Measurements from ENCODE around the gene DHCR7. TPM values are rescaled to one million over a fixed set of nuclear protein-coding genes. Genes with fewer than 3 reads are reported as not detected.
A peak's percentile ranks its signal among the peaks of the same experiment; 100 is the strongest.

The DHCR7 gene, protein sequence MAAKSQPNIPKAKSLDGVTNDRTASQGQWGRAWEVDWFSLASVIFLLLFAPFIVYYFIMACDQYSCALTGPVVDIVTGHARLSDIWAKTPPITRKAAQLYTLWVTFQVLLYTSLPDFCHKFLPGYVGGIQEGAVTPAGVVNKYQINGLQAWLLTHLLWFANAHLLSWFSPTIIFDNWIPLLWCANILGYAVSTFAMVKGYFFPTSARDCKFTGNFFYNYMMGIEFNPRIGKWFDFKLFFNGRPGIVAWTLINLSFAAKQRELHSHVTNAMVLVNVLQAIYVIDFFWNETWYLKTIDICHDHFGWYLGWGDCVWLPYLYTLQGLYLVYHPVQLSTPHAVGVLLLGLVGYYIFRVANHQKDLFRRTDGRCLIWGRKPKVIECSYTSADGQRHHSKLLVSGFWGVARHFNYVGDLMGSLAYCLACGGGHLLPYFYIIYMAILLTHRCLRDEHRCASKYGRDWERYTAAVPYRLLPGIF
- total RNA-seq: 5.7 TPM
- polyA plus RNA-seq (ENCODE audit: insufficient read depth in 1 of 8, insufficient read length in 8 of 8, low replicate concordance in 1 of 8): 10 to 100 TPM in 7 of 8 donors, 1 to 10 TPM in 1; 9.6 to 18.8 (median 14.9) TPM
- long read RNA-seq, donor 1, partial matches to known transcripts: 0 of 1 reads
- long read RNA-seq, donor 1, other reads (novel, unspliced or antisense): 0 of 1 reads
- long read RNA-seq, donor 2: 0 reads
- long read RNA-seq, donor 3, partial matches to known transcripts: 0 of 2 reads
- long read RNA-seq, donor 3, other reads (novel, unspliced or antisense): 0 of 2 reads
- long read RNA-seq, donor 4, partial matches to known transcripts: 0 of 3 reads
- long read RNA-seq, donor 4, other reads (novel, unspliced or antisense): 0 of 3 reads
- long read RNA-seq, donor 5, partial matches to known transcripts: 0 of 4 reads
- long read RNA-seq, donor 5, other reads (novel, unspliced or antisense): 0 of 4 reads
- long read RNA-seq, donor 6, transcript DHCR7-201 (9 exons, 2,666 nt): major isoform, 7 of 7 reads
- long read RNA-seq, donor 6, partial matches to known transcripts: 0 of 7 reads
- long read RNA-seq, donor 6, other reads (novel, unspliced or antisense): 0 of 7 reads
- long read RNA-seq, donor 7, transcript DHCR7-201 (9 exons, 2,666 nt): major isoform, 5 of 6 reads
- long read RNA-seq, donor 7, partial matches to known transcripts: 0 of 6 reads
- long read RNA-seq, donor 7, other reads (novel, unspliced or antisense): 0 of 6 reads
- long read RNA-seq, donor 8, partial matches to known transcripts: 0 of 2 reads
- long read RNA-seq, donor 8, other reads (novel, unspliced or antisense): 0 of 2 reads
- long read RNA-seq, donor 9, partial matches to known transcripts: 0 of 3 reads
- long read RNA-seq, donor 9, other reads (novel, unspliced or antisense): 0 of 3 reads
- long read RNA-seq, donor 10, partial matches to known transcripts: 0 of 4 reads
- long read RNA-seq, donor 10, other reads (novel, unspliced or antisense): 0 of 4 reads
- long read RNA-seq, donor 11, partial matches to known transcripts: 0 of 4 reads
- long read RNA-seq, donor 11, other reads (novel, unspliced or antisense): 0 of 4 reads

DNA sequence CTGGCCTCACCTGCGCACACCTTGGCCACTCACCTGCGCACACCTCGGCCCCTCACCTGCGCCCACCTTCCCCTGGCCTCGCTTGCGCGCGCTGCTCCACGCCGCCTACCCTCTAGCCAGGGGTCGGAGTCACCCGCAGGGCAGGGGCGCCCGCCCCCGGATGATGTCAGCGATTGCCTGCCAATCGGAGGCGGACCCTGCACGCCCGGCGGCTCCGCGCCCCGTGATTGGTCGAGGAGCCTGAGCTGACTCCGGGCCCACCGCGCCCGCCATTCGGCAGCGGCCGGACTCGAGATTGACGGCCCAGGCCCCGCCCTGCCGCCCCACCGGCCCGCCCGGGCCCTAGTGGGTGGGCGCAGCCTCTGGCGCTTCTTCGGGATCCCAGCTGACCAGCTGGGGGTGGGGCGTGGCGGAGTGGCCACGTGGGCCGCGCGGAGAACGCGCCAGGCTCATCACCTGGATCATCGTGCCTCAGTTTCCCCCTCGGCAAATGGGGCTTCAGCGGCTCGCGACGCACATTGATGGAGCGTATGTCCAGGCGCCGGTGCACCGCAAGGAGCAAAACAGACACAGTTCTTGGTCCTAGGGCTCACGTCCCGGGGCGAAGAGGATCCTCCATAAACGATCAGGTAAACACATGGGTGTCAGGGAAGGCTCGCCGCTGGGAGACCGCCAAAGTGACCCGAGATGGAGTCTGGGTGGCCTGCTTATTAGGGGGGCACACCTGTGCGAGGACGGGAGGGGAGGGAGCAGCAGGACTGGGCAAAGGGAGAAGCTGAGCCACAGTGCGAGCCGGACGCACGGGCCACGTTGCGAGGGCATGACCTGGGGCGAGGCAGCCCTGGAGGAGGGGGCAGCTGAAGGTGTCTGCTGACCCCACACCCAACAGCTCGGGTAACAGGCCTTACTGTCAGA is at the start of gene DHCR7:
DHCR7 (minus strand) TSS at position 137 of the 915 bp plus-strand sequence. CDS start 3,441 bp downstream, outside the sequence.
- H3K27me3 ChIP-seq (ENCODE audit: control insufficient read depth, insufficient read depth, low read length): no peaks in the 10 kb centered on the region
- peak within 1 kb of the TSS; percentile 80 for H3K27ac ChIP-seq (ENCODE audit: low read length)
- WGBS (ENCODE audit: insufficient coverage): under 1% methylated on average over 77 of the region's 78 CpGs

DNA sequence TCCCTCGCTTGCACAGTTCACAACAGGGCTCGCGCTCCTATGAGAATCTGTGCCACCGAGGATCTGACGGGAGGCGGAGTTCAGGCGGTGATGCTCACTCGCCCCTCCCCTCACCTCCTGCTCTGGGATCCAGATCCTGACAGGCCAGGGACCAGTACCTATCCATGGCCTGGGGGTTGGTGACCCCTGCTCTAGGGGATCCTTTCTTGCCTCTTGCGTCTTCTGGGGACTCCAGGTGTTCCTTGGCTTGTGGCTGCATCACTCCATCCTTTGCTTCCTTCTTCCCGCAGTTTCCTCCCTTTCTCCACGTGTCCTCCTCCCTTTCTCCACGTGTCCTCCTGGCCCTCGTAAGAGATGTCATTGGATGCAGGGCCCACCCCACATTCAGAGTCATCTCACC is 48.2 kb upstream of the DHCR7 start:
- no peaks in the 10 kb centered on the region for H3K27me3 ChIP-seq (ENCODE audit: control insufficient read depth, insufficient read depth, low read length)
- H3K36me3 ChIP-seq (ENCODE audit: control insufficient read depth, insufficient read depth, low read length): peaks cover 61% of the 10 kb centered on the region
- H3K4me3 ChIP-seq (ENCODE audit: low read length): no peak overlapping the region
- DNase-seq: no peak
- no peak overlapping the region for H3K27ac ChIP-seq (ENCODE audit: low read length)
- H3K9me3 ChIP-seq (replicated peaks; ENCODE audit: control insufficient read depth, low read depth, low read length): no peaks in the 10 kb centered on the region
- peaks cover 19% of the 10 kb centered on the region for H3K4me1 ChIP-seq (ENCODE audit: control insufficient read depth, insufficient read depth, low read length)
- WGBS (ENCODE audit: insufficient coverage): 94% methylated on average over 13 of the region's 13 CpGs

More for the DNA sequence above, at the start of gene DHCR7:
- H3K4me1 ChIP-seq (ENCODE audit: control insufficient read depth, insufficient read depth, low read length): peaks cover 27% of the 10 kb centered on the region
- peaks cover 21% of the 10 kb centered on the region for H3K36me3 ChIP-seq (ENCODE audit: control insufficient read depth, insufficient read depth, low read length)
- peak; percentile 97 for DNase-seq
- H3K4me3 ChIP-seq (ENCODE audit: low read length): peak within 1 kb of the TSS; percentile 88
- peaks cover 2% of the 10 kb centered on the region for H3K9me3 ChIP-seq (replicated peaks; ENCODE audit: control insufficient read depth, low read depth, low read length)

DNA sequence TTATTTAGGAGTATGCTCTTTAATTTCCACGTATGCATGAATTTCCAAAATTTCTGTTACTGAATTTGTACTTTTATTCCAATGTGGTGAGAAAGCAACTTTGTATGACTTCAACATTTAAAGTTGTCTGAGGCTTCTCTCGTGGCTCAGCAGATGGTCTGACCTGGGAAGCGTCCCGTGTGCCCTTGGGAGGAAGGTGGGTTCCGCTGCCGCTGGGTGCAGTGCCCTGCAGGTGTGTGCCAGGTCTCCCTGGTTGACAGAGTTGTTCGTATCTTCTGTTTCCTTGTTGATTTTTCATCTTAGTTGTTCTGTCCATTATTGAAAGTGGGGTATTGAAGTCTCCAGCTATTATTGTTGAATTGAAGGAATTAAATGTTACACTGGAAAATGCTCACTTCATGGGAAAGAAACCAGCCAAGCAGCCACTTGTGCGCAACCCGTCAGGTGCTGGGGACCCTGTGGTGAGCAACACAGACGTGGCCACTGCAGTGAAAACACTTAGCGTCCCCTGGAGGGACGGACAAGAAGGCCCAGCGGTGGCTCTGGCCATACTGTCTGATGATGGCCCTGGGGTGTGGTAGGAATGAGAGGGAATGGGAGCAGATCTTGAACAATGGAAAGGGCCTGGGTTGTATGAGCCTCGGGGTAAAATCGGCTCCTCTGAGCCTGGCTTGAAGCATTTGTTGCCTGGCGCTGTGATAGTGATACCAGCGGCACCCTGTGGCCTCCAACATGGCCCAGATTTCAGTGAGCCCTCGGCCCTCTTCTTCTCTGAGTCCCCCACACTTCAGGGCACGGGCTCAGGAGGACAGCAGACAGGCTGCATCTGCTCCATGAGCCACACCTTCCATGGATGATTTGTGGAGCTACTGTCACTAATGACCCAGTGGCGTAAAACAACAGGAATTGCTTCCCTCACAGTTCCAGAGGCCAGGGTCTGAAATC is 47.4 kb upstream of the DHCR7 start:
- Histone ChIP-seq H3K27ac (ENCODE audit: low read length) (no peak overlapping the region), H3K9me3 (replicated peaks; ENCODE audit: control insufficient read depth, low read depth, low read length) (no peaks in the 10 kb centered on the region), H3K4me1 (ENCODE audit: control insufficient read depth, insufficient read depth, low read length) (peaks cover 11% of the 10 kb centered on the region), H3K4me3 (ENCODE audit: low read length) (no peak overlapping the region), H3K36me3 (ENCODE audit: control insufficient read depth, insufficient read depth, low read length) (peaks cover 66% of the 10 kb centered on the region), H3K27me3 (ENCODE audit: control insufficient read depth, insufficient read depth, low read length) (no peaks in the 10 kb centered on the region)
- 96% methylated on average over 17 of the region's 20 CpGs for WGBS (ENCODE audit: insufficient coverage)
- DNase-seq: no peak

DNA sequence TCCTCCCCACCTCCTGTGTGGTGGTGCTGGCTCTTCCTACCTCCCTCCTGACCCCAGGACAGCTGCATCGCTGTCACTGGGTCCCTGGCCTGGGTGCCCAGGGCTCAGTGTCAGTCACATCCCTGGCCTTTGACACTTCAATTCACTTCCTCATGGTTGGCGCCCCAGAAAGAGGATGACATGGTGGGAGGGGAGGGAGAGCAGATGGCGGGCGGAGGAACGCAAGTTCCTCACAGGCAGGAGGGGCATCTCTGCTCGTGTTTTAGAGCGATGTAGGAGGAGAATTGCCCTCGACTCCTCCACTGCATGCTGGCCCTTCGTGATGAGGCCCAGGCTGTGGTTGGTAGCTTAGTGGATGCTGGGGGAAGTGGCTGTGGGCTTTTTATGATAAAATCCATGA is 43.7 kb upstream of the DHCR7 start:
- Histone ChIP-seq H3K27me3 (ENCODE audit: control insufficient read depth, insufficient read depth, low read length) (no peaks in the 10 kb centered on the region), H3K9me3 (replicated peaks; ENCODE audit: control insufficient read depth, low read depth, low read length) (no peaks in the 10 kb centered on the region), H3K27ac (ENCODE audit: low read length) (no peak overlapping the region), H3K4me1 (ENCODE audit: control insufficient read depth, insufficient read depth, low read length) (peaks cover 19% of the 10 kb centered on the region), H3K4me3 (ENCODE audit: low read length) (no peak overlapping the region), H3K36me3 (ENCODE audit: control insufficient read depth, insufficient read depth, low read length) (peaks cover 42% of the 10 kb centered on the region)
- WGBS (ENCODE audit: insufficient coverage): 76% methylated on average over 6 of the region's 9 CpGs
- no peak for DNase-seq

DNA sequence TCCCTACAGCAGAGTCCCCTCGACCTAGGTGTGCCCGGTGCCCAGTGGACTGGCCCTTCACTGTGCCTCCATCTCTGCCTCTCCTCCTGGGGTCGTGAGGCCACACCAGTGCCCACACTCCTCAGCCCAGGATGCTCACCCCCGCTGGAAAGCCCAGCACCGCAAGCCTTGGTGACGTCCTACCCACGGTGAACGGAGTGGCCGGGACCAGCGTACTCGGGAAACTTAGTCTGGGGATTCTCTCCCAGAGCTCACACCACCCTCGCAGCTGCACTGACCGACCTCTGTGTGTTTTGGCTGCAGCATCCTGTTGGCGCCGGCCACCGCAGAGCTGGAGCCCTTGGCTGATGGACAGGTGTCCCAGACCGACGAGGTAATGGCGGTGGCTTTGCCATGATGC is 43.3 kb upstream of the DHCR7 start:
- 92% methylated on average over 19 of the region's 19 CpGs for WGBS (ENCODE audit: insufficient coverage)
- Histone ChIP-seq H3K36me3 (ENCODE audit: control insufficient read depth, insufficient read depth, low read length) (peaks cover 38% of the 10 kb centered on the region), H3K27ac (ENCODE audit: low read length) (no peak overlapping the region), H3K27me3 (ENCODE audit: control insufficient read depth, insufficient read depth, low read length) (no peaks in the 10 kb centered on the region), H3K4me1 (ENCODE audit: control insufficient read depth, insufficient read depth, low read length) (peaks cover 19% of the 10 kb centered on the region), H3K4me3 (ENCODE audit: low read length) (no peak overlapping the region), H3K9me3 (replicated peaks; ENCODE audit: control insufficient read depth, low read depth, low read length) (no peaks in the 10 kb centered on the region)
- no peak for DNase-seq

DNA sequence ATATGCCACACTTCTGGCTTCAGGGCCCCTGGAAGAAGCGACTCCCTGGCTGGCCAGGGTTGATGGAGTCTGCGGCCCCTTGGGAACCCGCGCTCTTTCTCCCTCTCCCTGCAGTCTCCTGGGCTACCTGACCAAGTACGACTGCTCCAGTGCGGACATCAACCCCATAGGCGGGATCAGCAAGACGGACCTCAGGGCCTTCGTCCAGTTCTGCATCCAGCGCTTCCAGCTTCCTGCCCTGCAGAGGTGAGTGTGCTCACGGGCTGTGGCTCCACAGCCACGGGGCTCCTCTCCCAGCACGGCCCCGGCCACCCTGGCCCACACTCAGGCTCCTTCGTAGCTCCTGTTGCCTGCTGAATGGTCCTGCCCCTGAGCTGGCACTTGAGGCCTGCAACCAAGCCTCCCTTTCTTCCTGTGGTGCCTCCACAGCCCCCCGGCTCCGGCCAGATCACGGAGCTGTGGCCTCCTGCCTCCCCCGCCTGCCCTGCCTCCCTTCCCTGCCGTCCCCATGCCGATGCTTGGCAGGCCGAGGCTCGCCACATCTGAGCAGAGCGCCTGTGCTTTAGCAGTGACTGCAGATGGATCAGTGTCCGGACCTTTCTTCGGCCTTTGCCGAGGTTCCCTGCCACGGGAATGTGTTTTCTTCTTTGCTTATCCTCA is 42.7 kb upstream of the DHCR7 start:
- peaks cover 37% of the 10 kb centered on the region for H3K36me3 ChIP-seq (ENCODE audit: control insufficient read depth, insufficient read depth, low read length)
- DNase-seq: no peak
- peaks cover 19% of the 10 kb centered on the region for H3K4me1 ChIP-seq (ENCODE audit: control insufficient read depth, insufficient read depth, low read length)
- no peak overlapping the region for H3K27ac ChIP-seq (ENCODE audit: low read length)
- H3K27me3 ChIP-seq (ENCODE audit: control insufficient read depth, insufficient read depth, low read length): no peaks in the 10 kb centered on the region
- no peaks in the 10 kb centered on the region for H3K9me3 ChIP-seq (replicated peaks; ENCODE audit: control insufficient read depth, low read depth, low read length)
- 94% methylated on average over 28 of the region's 28 CpGs for WGBS (ENCODE audit: insufficient coverage)
- no peak overlapping the region for H3K4me3 ChIP-seq (ENCODE audit: low read length)

DNA sequence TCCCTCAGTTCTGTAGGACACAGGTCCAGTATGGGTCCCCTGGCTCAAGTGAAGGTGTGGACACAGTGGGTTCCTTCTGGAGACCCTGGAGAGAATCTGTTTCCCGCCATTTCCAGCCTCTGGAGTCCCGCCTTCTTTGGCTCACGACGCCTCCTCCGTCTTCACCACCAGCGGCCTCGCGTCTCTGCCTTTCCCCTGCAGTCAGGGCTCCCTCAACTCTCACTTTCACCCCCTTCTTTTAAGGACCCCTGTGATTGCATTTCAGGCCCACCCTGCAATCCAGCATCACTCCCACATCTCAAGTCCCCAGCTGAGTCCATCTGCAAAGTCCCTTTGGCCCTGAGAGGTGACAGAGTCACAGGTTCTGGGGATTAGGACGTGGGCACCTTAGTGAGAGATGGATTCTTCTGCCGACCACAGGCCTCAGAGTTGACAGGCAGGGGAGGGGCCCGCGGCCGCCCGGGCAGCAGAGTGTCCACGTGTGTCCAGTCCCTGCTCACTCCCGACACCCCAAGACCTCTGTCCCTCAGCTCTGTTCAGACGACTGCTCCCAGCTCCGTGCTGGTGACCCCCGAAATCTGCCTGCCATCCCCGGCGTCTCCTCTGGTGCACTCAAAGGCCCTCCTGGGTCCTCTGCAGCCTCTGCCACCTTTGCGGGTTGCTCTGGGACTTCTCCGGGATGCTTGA is 42.0 kb upstream of the DHCR7 start:
- Histone ChIP-seq H3K36me3 (ENCODE audit: control insufficient read depth, insufficient read depth, low read length) (peaks cover 42% of the 10 kb centered on the region), H3K27ac (ENCODE audit: low read length) (no peak overlapping the region), H3K4me1 (ENCODE audit: control insufficient read depth, insufficient read depth, low read length) (peaks cover 19% of the 10 kb centered on the region), H3K4me3 (ENCODE audit: low read length) (no peak overlapping the region), H3K27me3 (ENCODE audit: control insufficient read depth, insufficient read depth, low read length) (no peaks in the 10 kb centered on the region), H3K9me3 (replicated peaks; ENCODE audit: control insufficient read depth, low read depth, low read length) (no peaks in the 10 kb centered on the region)
- DNase-seq: no peak
- 93% methylated on average over 19 of the region's 23 CpGs for WGBS (ENCODE audit: insufficient coverage)
